Ascending aorta (tissue), 2 donors: ENCODE data around the gene COL1A1. TPM values are rescaled to one million over a fixed set of nuclear protein-coding genes. Genes with fewer than 3 reads are reported as not detected.

Experiments
- DNase-seq, 2 donors: peaks; one replicate each; pipeline ENCODE4 v3.0.0-alpha.2; 2019; ENCODE audit warnings: low spot score in 2 of 2
- H3K27ac ChIP-seq, 2 donors: fragments of 200-600 bp; sonication (generic); one replicate each; pipeline ENCODE4 v1.5.1; 2016 to 2017; ENCODE audit warnings: mild to moderate bottlenecking in 1 of 2
- H3K27me3 ChIP-seq: fragments of 200-600 bp; sonication (generic); one replicate; pipeline ENCODE4 v1.5.1; 2017
- H3K36me3 ChIP-seq, 2 donors: fragments of 200-600 bp; sonication (generic); one replicate each; pipeline ENCODE4 v1.5.1; 2016
- H3K4me1 ChIP-seq, 2 donors: fragments of 200-600 bp; sonication (generic); one replicate each; pipeline ENCODE4 v1.5.1; 2016 to 2017; ENCODE audit warnings: mild to moderate bottlenecking in 1 of 2
- H3K4me3 ChIP-seq, 2 donors: fragments of 200-600 bp; sonication (generic); one replicate each; pipeline ENCODE4 v1.5.1; 2016 to 2017; ENCODE audit warnings: mild to moderate bottlenecking in 1 of 2
- H3K9me3 ChIP-seq, 2 donors: fragments of 200-600 bp; sonication (generic); one replicate each; pipeline ENCODE4 v1.5.1; 2016
- CTCF ChIP-seq, 3 experiments: fragments of 200-600 bp in 2 of 3; fragments of 450-650 bp in 1 of 3; sonication (generic) in 2 of 3; IDR thresholded peaks; one replicate each; pipeline ENCODE4 v1.5.1; 2016 to 2019; ENCODE audit warnings: antibody characterized with exemption in 3 of 3, mild to moderate bottlenecking in 1 of 3, moderate library complexity in 1 of 3
- intact Hi-C: fragments of 100-400 bp; cut with DNase I; formaldehyde crosslinking; loops from one replicate; pipeline ENCODE4 v1.15.1; 2023
- total RNA-seq: library from RNA; depleted of rRNA; stranded (reverse); fragments of >200 nt; gene quantifications from one replicate; pipeline ENCODE4 v1.1.0, GENCODE V29; 2016

Gene COL1A1
- total RNA-seq, 1 donor from 2014 or later, result 547 TPM

- Histone ChIP-seq H3K9me3 (no peaks in the 10 kb centered on the region), H3K4me1 (peaks cover 40 to 58% of the 10 kb centered on the region in 2 donors), H3K27me3 (no peaks in the 10 kb centered on the region), H3K4me3 (peak within 1 kb of the TSS; percentile 73 to 76), H3K27ac (peak within 1 kb of the TSS; percentile 91 to 93), H3K36me3 (peaks cover 0 to under 1% of the 10 kb centered on the region in 2 donors)
- no peak for DNase-seq
- intact Hi-C loops, result no loop called here
- TF ChIP-seq CTCF (IDR thresholded peaks at IDR 0.05), result no peak
Measured at GRCh38 chr17:50150354-50151040, 50.9 kb downstream of the COL1A1 start, which contains the start of gene PPP1R9B. Gene PPP1R9B (minus strand): TSS chr17:50150677. CDS start chr17:50150513, 164 bp downstream.

- H3K27me3 ChIP-seq, result no peaks in the 10 kb centered on the region
- H3K4me1 ChIP-seq, result peaks cover 35 to 55% of the 10 kb centered on the region in 2 donors
- no peaks in the 10 kb centered on the region for H3K9me3 ChIP-seq
- H3K27ac ChIP-seq, result peak overlapping the region; percentile 91 to 93
- peak in 1 of 3 experiments; percentile 23 for TF ChIP-seq CTCF (IDR thresholded peaks at IDR 0.05)
- intact Hi-C loops, result loop anchor here (5.0 kb wide), 3 partner anchors 37 to 52 kb away; partner anchors contain the start of gene PDK2
- DNase-seq, result no peak
- peak overlapping the region; percentile 73 to 76 for H3K4me3 ChIP-seq
- H3K36me3 ChIP-seq, result peaks cover 7 to 8% of the 10 kb centered on the region in 2 donors
Measured at GRCh38 chr17:50149417-50150353, 51.7 kb downstream of the COL1A1 start.

GRCh38 chr17:50149091-50149416, 52.4 kb downstream of the COL1A1 start:
- Histone ChIP-seq H3K36me3 (peaks cover 13 to 15% of the 10 kb centered on the region in 2 donors), H3K4me3 (peak overlapping the region; percentile 73 to 76), H3K4me1 (peaks cover 28 to 49% of the 10 kb centered on the region in 2 donors), H3K27ac (peak overlapping the region; percentile 89 to 93), H3K9me3 (no peaks in the 10 kb centered on the region), H3K27me3 (no peaks in the 10 kb centered on the region)
- peak in 1 of 2 donors; percentile 82 for DNase-seq
- intact Hi-C loops, result loop anchor here (5.0 kb wide), 3 partner anchors 37 to 52 kb away; partner anchors contain the start of gene PDK2
- TF ChIP-seq CTCF (IDR thresholded peaks at IDR 0.05), result no peak

GRCh38 chr17:50148226-50149090, 53.0 kb downstream of the COL1A1 start:
- peak in 2 of 3 experiments; percentile 9 to 28 for TF ChIP-seq CTCF (IDR thresholded peaks at IDR 0.05)
- DNase-seq, result peak; percentile 52 to 75

GRCh38 chr17:50147841-50148225, 53.6 kb downstream of the COL1A1 start:
- Histone ChIP-seq H3K36me3 (peaks cover 25 to 27% of the 10 kb centered on the region in 2 donors), H3K9me3 (no peaks in the 10 kb centered on the region), H3K27ac (peak overlapping the region; percentile 89 to 93), H3K27me3 (no peaks in the 10 kb centered on the region), H3K4me3 (peak overlapping the region; percentile 73 to 76), H3K4me1 (peaks cover 27 to 38% of the 10 kb centered on the region in 2 donors)
- no peak for TF ChIP-seq CTCF (IDR thresholded peaks at IDR 0.05)
- peak in 1 of 2 donors; percentile 78 for DNase-seq
- intact Hi-C loops, result loop anchor here (5.0 kb wide), 3 partner anchors 36 to 51 kb away; partner anchors contain the start of gene PDK2

More at GRCh38 chr17:50148226-50149090, 53.0 kb downstream of the COL1A1 start:
- peaks cover 19 to 21% of the 10 kb centered on the region in 2 donors for H3K36me3 ChIP-seq
- no peaks in the 10 kb centered on the region for H3K27me3 ChIP-seq
- peak overlapping the region; percentile 73 to 76 for H3K4me3 ChIP-seq
- peaks cover 27 to 43% of the 10 kb centered on the region in 2 donors for H3K4me1 ChIP-seq
- H3K27ac ChIP-seq, result peak overlapping the region; percentile 89 to 93
- H3K9me3 ChIP-seq, result no peaks in the 10 kb centered on the region
- intact Hi-C loops, result loop anchor here (5.0 kb wide), 3 partner anchors 36 to 51 kb away; partner anchors contain the start of gene PDK2
